ENCODE measurements around the gene EMC9. TPM values are rescaled to one million over a fixed set of nuclear protein-coding genes. Genes with fewer than 3 reads are reported as not detected.

Gene EMC9
- total and polyA plus RNA-seq, 10 of the 15 experiments (the other 5 are each of a cell fraction or from before 2014, with no cell fraction given), result 15.3 to 60.5 (median 30.3) TPM

DNA sequence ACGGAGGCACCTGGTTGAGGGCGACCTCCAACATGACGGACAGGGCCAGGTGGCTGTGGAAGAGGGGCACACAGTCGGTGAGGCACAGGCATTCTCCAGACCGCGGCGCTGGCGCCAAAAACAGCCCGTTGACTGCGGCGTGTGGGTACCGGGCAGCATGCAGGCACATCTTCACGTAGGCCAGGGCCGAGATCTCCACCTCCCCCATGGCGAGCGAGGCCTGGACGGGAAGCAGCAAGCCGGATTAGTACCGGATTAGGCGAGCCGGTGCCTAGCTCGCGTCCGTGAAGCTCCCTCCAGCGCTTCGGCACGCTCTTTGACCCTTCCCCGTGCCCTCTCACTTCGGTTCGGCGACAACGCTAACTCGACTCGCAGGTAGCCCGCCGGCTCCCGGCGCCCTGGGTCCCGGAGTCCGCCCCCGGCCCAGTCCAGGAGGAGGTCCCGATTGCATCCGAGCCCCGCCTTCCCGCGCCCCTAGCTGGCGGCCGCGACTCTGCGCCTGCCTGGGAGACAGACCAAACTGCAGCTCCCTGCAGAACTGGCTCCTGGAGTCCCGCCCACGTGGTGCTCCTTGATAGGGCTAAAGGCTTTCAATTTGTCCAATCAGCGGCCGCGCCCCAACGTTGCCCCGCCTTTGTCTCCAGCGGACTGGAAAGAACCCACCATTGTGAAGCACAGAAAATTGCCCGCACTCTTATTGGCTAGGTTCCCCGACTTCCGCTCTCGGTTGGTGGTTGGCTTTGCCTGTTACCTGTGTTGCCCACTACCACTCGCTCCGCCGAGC, at the start of gene EMC9 (continued):
- no peak for TF ChIP-seq ASH2L (IDR thresholded peaks at IDR 0.05; ENCODE audit: borderline replicate concordance, low read depth)
- TF ChIP-seq, protein P1, sequence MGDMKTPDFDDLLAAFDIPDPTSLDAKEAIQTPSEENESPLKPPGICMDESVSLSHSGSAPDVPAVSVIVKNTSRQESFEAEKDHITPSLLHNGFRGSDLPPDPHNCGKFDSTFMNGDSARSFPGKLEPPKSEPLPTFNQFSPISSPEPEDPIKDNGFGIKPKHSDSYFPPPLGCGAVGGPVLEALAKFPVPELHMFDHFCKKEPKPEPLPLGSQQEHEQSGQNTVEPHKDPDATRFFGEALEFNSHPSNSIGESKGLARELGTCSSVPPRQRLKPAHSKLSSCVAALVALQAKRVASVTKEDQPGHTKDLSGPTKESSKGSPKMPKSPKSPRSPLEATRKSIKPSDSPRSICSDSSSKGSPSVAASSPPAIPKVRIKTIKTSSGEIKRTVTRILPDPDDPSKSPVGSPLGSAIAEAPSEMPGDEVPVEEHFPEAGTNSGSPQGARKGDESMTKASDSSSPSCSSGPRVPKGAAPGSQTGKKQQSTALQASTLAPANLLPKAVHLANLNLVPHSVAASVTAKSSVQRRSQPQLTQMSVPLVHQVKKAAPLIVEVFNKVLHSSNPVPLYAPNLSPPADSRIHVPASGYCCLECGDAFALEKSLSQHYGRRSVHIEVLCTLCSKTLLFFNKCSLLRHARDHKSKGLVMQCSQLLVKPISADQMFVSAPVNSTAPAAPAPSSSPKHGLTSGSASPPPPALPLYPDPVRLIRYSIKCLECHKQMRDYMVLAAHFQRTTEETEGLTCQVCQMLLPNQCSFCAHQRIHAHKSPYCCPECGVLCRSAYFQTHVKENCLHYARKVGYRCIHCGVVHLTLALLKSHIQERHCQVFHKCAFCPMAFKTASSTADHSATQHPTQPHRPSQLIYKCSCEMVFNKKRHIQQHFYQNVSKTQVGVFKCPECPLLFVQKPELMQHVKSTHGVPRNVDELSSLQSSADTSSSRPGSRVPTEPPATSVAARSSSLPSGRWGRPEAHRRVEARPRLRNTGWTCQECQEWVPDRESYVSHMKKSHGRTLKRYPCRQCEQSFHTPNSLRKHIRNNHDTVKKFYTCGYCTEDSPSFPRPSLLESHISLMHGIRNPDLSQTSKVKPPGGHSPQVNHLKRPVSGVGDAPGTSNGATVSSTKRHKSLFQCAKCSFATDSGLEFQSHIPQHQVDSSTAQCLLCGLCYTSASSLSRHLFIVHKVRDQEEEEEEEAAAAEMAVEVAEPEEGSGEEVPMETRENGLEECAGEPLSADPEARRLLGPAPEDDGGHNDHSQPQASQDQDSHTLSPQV (IDR thresholded peaks at IDR 0.05), result no peak
- TF ChIP-seq HCFC1 (IDR thresholded peaks at IDR 0.05; ENCODE audit: low read length), result peak; percentile 16
- TF ChIP-seq EP300 (IDR thresholded peaks at IDR 0.05; ENCODE audit: borderline replicate concordance in 1 of 2, control insufficient read depth in 1 of 2, low read depth in 2 of 2, low read length in 2 of 2), result peak in 1 of 2 experiments; percentile 58; a peak in 2 of 4 replicates
- TF ChIP-seq RB1 (IDR thresholded peaks at IDR 0.05; ENCODE audit: borderline replicate concordance), result peak; percentile 48; the same call in 1 of the 2 replicates
- no peak for TF ChIP-seq ESRRA (IDR thresholded peaks at IDR 0.05; ENCODE audit: low read length)
- TF ChIP-seq BCL11A (IDR thresholded peaks at IDR 0.05; ENCODE audit: low read depth, low read length), result no peak
- 0 out of 2 replicates have a peak, but pooled peaks have one; percentile 29 for TF ChIP-seq MTA2 (IDR thresholded peaks at IDR 0.05; ENCODE audit: low read depth)
- TF ChIP-seq CHD1 (IDR thresholded peaks at IDR 0.05; ENCODE audit: low read depth, low read length), result no peak
- TF ChIP-seq NR2C1 (IDR thresholded peaks at IDR 0.05), result no peak; the same call in 1 of the 2 replicates
- TF ChIP-seq, protein P2, sequence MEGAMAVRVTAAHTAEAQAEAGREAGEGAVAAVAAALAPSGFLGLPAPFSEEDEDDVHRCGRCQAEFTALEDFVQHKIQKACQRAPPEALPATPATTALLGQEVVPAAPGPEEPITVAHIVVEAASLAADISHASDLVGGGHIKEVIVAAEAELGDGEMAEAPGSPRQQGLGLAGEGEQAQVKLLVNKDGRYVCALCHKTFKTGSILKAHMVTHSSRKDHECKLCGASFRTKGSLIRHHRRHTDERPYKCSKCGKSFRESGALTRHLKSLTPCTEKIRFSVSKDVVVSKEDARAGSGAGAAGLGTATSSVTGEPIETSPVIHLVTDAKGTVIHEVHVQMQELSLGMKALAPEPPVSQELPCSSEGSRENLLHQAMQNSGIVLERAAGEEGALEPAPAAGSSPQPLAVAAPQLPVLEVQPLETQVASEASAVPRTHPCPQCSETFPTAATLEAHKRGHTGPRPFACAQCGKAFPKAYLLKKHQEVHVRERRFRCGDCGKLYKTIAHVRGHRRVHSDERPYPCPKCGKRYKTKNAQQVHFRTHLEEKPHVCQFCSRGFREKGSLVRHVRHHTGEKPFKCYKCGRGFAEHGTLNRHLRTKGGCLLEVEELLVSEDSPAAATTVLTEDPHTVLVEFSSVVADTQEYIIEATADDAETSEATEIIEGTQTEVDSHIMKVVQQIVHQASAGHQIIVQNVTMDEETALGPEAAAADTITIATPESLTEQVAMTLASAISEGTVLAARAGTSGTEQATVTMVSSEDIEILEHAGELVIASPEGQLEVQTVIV (IDR thresholded peaks at IDR 0.05; ENCODE audit: borderline replicate concordance, partially characterized antibody), result peak; percentile 89
- TF ChIP-seq, protein P3, sequence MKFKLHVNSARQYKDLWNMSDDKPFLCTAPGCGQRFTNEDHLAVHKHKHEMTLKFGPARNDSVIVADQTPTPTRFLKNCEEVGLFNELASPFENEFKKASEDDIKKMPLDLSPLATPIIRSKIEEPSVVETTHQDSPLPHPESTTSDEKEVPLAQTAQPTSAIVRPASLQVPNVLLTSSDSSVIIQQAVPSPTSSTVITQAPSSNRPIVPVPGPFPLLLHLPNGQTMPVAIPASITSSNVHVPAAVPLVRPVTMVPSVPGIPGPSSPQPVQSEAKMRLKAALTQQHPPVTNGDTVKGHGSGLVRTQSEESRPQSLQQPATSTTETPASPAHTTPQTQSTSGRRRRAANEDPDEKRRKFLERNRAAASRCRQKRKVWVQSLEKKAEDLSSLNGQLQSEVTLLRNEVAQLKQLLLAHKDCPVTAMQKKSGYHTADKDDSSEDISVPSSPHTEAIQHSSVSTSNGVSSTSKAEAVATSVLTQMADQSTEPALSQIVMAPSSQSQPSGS (IDR thresholded peaks at IDR 0.05; ENCODE audit: low read length), result no peak
- TF ChIP-seq, protein P4, sequence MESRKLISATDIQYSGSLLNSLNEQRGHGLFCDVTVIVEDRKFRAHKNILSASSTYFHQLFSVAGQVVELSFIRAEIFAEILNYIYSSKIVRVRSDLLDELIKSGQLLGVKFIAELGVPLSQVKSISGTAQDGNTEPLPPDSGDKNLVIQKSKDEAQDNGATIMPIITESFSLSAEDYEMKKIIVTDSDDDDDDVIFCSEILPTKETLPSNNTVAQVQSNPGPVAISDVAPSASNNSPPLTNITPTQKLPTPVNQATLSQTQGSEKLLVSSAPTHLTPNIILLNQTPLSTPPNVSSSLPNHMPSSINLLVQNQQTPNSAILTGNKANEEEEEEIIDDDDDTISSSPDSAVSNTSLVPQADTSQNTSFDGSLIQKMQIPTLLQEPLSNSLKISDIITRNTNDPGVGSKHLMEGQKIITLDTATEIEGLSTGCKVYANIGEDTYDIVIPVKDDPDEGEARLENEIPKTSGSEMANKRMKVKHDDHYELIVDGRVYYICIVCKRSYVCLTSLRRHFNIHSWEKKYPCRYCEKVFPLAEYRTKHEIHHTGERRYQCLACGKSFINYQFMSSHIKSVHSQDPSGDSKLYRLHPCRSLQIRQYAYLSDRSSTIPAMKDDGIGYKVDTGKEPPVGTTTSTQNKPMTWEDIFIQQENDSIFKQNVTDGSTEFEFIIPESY (IDR thresholded peaks at IDR 0.05), result no peak
- no peak; the same call in 1 of the 2 replicates for TF ChIP-seq HDGF (IDR thresholded peaks at IDR 0.05)
- TF ChIP-seq RCOR1 (conservative IDR thresholded peaks at IDR 0.05; ENCODE audit: low read depth, low read length), result no peak
- no peak for TF ChIP-seq NFIC (IDR thresholded peaks at IDR 0.05; ENCODE audit: low read depth, low read length)
- no peak for TF ChIP-seq ZNF24 (IDR thresholded peaks at IDR 0.05)
- no peak for TF ChIP-seq MEF2B (IDR thresholded peaks at IDR 0.05; ENCODE audit: partially characterized antibody, poor library complexity, severe bottlenecking)
- no peak for TF ChIP-seq TBL1XR1 (IDR thresholded peaks at IDR 0.05; ENCODE audit: low read depth, low read length)
- peak; percentile 74 for TF ChIP-seq POLR2AphosphoS2 (IDR thresholded peaks at IDR 0.05; ENCODE audit: low read depth, low read length)
